Lower leg skin (tissue), 3 donors: ENCODE data around the gene PANX3.

ENCODE experiments used
- POLR2A ChIP-seq, 2 donors: fragments of 450-650 bp; IDR thresholded peaks; one replicate each; pipeline ENCODE4 v1.6.1; 2016 to 2017; ENCODE audit warnings: antibody characterized with exemption in 2 of 2, mild to moderate bottlenecking in 1 of 2, moderate library complexity in 1 of 2
- TF ChIP-seq, protein P1 (sequence below), 3 donors: fragments of 450-650 bp; IDR thresholded peaks; one replicate each; pipeline ENCODE4 v1.5.1; 2016; ENCODE audit warnings: antibody characterized with exemption in 3 of 3, mild to moderate bottlenecking in 3 of 3, moderate library complexity in 2 of 3

DNA sequence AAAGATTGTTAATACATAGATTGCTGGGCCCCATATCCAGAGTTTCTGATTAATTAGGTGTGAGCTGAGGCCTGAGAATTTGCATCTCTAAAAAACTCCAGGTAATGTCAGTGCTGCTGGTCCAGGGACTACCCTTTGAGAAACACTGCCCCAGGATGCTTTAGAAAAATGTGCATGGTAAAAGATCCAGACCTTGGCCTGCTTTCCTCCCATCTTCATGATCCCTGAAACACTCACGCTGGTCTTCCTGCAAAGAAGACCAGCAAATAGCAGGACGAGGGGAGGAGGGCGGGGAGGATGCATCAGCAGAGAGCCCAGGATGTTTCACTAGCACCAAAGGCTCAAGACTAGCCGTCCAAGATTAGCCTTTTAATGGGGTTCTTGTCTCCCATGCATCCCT lies 41.5 kb upstream of the PANX3 start, which contains the start of gene OR8A1:
- TF ChIP-seq, protein P1, sequence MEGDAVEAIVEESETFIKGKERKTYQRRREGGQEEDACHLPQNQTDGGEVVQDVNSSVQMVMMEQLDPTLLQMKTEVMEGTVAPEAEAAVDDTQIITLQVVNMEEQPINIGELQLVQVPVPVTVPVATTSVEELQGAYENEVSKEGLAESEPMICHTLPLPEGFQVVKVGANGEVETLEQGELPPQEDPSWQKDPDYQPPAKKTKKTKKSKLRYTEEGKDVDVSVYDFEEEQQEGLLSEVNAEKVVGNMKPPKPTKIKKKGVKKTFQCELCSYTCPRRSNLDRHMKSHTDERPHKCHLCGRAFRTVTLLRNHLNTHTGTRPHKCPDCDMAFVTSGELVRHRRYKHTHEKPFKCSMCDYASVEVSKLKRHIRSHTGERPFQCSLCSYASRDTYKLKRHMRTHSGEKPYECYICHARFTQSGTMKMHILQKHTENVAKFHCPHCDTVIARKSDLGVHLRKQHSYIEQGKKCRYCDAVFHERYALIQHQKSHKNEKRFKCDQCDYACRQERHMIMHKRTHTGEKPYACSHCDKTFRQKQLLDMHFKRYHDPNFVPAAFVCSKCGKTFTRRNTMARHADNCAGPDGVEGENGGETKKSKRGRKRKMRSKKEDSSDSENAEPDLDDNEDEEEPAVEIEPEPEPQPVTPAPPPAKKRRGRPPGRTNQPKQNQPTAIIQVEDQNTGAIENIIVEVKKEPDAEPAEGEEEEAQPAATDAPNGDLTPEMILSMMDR (IDR thresholded peaks at IDR 0.05), result no peak
- no peak for TF ChIP-seq POLR2A (IDR thresholded peaks at IDR 0.05)
